Fibroblast of upper back skin (primary cell): ENCODE data around the gene HAUS3.
A peak's percentile ranks its signal among the peaks of the same experiment; 100 is the strongest.

Experiments
- DNase-seq: peaks from one replicate; pipeline ENCODE4 v3.0.0-alpha.2; 2013

HAUS3 gene, protein sequence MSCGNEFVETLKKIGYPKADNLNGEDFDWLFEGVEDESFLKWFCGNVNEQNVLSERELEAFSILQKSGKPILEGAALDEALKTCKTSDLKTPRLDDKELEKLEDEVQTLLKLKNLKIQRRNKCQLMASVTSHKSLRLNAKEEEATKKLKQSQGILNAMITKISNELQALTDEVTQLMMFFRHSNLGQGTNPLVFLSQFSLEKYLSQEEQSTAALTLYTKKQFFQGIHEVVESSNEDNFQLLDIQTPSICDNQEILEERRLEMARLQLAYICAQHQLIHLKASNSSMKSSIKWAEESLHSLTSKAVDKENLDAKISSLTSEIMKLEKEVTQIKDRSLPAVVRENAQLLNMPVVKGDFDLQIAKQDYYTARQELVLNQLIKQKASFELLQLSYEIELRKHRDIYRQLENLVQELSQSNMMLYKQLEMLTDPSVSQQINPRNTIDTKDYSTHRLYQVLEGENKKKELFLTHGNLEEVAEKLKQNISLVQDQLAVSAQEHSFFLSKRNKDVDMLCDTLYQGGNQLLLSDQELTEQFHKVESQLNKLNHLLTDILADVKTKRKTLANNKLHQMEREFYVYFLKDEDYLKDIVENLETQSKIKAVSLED

DNA sequence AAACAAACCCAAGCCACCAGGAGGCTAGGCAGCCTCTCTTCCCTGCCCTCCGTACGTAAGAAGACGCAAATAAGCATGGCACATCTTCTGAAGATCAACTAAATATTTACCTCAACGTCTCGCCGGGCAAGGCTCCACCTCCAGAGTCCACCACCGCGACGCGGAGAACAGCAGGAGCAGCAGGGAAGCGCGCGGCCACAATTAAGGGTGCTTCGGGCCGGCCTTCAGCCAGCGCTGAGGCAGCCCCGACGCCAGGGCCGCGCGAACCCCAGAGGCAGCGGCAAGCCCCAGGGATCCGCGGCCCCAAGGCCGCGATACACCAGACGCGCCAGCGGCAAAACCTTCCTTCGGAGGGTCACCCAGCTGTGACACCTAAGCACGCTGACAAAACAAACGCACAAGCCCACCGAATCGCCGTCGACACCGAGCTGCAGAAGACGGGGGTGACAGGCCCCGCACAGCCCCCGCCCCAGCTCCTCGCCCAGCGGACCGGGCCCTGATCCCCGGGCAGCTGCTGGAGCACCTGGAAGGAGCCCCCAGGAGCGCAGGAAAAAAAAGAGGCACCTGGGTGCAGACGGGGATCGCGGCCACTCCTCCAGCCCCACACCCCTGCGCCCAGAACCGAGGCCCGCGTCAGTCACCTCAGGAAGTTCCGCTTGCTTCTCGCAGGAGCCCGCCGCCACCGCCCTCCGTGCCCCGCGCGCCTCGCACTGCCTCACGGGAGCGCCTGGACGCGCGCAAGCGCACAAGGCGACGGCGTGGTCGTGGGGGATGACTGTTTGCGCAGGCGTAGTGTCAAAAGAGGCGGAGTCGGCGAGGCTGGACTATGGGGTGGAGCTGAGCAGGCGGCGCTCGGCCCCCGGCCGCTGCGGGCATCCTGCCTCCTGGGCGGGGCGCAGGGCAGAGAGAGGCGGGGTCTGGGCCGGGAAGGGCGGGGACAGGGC lies at the start of gene HAUS3, which contains the start of gene POLN:
TSS of gene HAUS3 (minus strand) at position 712 of the 944 bp plus-strand sequence. CDS start 1,175 bp downstream, outside the sequence.
TSS of gene POLN (minus strand) at position 712 of the 944 bp plus-strand sequence. CDS start 12,890 bp downstream, outside the sequence.
- peak; percentile 97 for DNase-seq

DNA sequence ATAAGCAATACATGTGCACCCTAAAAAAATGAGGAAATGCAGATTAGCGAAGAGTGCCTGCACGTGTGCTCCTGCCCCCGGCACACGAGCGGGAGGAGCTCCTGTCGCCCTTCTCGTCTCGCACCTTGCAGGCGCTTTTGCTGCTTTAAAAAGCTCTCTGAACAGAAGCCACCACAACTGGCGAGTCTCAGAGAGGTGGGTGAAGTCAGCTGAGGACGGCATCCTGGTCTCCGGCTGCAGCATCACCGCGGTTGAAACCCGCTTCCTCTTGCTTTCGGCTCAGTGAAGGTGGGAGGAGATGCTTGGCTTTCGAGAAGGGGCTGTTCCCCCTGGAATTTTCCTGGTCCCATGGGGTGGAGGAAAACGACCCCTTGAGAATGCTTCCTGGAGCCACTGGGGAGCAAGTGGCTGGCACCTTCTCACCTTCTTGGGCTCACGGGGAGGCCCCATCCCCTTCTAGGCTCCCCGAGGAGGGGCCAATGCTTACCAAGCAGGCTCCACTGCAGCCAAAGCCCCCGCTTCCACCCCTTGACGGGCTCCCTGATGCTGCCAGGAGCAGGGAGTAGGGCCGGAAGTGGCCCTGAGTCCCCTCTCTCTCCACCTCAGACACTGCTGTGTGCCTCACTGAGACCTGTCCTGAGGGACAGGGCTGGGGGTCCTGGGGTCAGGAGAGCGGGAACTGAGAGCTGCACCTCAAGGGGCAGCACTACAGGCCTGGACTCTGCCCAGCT lies 49.2 kb upstream of the HAUS3 start:
- DNase-seq = no peak

DNA sequence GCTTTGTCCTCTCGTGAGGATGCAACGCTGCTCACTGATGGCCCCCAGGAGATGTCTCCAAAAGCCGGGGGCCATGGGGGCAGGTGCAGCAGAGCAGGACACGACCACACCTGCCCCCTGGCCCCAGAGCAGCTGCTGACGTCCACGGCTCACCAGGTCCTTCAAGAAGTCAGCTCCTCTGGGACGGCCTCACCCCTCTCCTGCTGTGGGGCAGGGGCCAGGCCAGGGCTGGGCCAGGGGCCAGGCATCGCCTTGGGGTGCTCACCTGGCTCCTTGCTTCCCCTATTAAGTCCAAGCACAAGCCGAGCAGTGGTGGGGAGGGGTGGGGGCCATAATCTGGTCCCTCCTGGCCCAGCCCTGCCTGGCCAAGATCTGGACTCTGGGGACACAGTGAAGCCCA lies 48.6 kb upstream of the HAUS3 start:
- DNase-seq = no peak

DNA sequence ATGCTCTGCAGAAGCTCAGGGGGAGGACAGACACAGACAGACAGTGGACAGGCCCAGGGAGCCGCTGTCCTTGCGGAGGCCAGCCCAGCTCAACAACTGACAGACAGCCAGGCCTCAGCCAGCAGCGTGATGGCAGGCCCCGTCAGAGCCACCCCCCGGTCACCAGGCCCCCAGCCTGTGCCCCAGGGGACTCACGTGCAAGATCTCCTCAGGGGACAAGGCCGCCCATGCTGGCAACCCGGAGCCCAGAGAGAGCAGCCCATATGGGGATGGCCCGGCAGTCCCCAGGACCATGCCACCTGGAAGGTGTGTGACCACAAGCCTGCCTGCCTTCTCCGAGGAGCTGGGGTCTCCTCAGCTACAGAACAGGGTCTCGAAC lies 48.0 kb upstream of the HAUS3 start:
- DNase-seq = no peak

DNA sequence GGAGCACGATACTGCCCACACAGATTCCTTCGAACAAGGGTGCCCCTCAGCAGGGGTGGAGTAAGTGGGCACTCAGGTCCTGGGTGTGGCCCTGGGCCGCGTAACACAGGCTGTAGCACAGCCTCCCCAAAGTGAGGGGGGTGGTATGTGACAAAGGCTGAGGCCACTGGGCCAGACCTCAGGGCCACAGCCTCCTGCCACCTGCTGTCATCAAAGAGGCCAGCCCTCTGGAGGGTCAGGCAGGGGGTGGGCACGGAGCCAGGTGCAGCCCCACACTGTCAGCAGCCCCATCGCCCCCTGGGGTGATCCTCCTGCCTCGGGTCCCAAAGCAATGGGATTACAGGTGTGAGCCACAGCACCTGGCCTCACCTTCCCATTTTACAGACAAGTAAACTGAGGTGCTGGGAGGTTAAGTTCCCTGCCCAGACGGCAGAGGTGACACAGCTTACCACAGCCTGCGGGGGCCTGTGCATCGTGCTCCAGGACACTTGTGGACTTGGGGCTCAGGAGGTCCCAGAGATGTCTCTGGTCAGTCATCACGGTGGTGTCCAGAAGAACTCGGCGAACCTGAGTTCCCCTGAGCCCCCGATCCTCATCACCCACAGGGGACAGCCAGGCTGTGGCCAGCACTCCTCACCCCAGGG lies 47.5 kb upstream of the HAUS3 start:
- DNase-seq = no peak

DNA sequence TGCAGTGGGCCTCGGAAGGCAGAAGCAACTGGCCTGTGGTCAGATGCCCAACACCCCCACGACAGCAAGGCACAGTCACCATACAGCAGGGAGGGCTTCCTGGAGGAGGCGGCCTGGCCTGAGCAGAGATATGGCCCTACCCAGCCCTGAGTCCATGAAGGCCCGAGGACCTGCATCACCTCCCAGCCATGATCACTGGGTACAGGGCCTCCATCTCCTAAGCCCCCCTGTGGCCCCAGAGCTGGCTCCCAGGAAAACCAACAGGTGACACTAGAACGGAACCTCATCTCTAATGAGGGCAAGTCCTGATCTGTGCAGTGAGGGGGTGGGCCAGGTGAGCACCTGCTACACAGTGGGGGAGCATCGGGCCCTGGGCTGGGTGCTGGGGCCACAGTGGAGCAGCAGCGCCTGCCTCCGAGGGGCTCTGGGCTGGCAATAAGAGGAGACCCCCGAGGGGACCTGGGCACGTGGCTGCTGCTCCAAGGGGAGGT lies 46.2 kb upstream of the HAUS3 start:
- no peak for DNase-seq

DNA sequence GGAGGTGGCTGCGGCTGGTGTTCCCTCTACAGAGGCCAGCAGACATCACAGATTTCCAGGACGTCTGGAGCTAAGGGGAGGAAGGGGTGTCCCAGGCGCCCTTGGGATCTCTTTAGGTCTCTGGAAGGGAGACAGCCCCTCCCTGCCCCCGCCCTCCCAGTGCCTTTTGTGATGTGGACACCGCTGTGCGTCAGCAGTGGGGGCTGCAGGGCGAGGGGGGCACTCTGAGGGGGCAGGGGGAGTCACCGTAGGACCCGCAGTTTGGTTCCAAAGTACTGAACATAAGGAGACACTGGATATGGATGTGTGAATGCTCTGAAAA lies 45.6 kb upstream of the HAUS3 start:
- DNase-seq = no peak

DNA sequence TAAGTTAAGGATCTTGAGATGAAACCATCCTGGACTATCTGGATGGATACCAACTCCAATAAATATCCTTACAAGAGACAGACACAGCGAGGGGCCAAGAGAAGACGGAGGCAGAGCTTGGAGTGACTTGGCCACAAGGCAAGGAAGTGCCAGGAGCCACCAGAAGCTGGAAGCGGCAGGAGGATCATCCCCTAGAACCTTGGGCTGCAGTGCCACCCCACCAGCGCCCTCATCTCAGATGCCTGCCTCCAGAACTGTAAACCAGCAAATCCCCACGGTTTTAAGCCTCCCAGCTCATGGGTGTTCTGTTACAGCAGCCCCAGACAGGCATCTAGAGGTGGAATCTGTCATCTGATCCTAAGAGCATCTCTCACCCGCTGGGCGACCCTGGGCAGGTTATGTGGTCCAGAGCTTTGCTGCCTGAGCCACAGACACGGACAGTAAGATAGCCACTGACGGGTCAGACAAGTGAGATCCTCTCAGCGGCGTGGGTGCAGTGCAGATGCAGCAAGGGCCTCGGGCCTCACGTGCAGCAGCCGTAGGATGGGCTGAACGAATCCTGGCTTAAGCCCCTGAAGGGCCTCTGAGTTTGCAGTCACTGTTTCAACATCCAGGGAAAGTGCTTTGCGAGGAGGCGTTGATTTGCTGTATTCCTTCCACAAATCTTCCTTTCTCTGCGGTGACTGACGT lies 45.1 kb upstream of the HAUS3 start:
- DNase-seq = peak; percentile 35

DNA sequence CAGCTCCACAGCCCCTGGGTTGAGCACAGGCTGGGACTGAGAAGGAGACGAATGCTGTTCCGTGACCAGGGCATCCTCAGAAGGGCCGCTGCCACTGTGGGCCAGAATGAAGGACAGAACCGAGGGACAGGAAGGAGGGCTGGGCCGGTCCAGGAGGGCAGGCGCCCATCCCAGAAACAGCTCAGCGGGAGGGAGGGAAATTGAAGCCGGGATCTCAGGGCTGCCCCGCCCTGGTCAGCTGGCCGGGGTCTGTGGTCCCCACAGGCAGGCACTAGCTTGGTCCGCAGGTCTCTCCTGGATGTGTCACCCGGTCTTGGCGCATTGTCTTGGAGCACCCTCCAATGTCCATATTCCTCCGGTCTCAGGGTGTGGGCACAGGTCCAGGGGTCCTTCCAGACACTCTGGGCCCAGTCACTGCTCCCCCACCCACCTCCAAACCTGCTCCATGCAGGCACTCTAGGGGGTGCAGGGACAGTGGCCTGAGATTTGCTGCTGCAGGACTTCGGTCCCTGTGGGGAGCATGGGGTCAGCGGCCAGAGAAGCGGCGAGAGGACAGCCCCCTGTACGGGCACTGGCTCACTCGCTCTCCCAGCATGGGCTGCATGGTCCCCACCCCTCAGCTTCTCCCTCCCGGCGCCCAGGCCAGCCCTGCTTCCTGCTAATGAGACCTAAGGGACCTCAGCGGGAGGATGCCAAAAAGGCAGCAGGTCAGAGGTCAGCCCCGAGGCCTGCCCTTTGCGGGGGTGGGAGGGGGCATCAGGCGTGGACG lies 43.9 kb upstream of the HAUS3 start:
- no peak for DNase-seq

DNA sequence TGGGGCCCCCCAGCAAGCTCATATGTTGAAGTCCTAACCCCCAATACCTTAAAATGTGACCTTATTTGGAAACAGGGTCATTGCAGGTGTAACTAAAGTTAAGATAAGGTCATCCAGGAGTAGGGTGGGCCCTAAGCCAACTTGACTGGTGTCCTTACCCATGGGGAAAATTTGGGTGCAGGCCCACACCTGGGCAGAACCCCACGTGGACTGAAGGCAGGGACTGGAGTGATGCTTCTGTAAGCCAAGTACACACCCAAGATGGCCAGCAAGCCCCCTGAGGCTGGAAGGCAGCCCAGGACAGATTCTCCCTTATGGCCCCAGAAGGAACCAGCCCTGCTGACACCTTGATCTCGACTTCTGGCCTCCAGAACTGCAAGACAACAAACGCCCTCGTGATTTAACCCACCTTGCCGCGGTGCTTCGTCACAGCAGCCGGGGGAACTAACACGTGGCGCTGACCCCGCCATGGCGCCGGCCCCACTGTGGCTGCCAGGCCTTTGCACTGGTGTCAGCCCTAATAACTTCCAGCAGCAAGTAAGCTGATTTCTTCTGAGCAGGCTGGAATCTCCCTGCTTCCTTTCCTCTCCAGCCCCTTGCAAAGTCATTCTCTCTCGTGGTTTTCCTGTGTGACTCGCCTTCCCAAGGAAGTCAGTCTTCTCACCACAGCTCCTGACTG lies 43.2 kb upstream of the HAUS3 start:
- DNase-seq = peak; percentile 70

DNA sequence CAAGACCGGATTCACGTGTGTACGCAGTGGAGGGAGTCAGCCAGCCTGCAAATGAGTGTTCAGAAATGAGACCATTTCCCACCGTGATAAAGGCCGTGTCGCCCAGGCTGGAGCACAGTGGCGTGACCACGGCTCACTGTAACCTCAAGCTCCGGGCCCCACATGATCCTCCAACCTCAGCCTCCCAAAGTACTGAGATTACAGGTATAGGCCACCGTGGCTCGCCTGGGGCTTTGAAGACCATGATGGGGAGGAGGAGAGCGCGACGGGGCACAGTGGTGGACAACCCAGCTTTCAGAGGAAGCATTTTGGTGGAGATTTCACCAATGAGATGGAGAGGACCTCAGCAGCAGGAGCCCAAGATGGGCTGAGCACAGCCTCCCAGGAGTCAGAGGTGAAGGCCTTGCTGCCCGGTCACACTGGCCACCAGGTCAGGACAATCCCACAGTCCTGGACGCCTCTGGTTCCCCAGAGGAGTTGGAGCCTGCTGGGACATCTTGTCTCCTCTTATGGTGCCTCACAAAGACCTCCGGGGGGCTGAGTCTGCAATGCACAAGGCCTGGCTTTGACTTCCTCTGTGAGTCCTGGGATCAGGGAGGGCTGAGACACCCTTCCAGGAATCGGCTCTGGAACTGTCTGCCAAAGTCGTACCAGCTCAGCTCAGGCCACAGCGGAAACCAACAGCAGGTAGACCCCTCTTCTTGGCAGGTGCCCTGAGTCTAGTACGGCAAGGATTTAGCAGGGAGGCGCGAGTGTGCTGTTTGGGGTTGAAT lies 42.4 kb upstream of the HAUS3 start:
- no peak for DNase-seq

DNA sequence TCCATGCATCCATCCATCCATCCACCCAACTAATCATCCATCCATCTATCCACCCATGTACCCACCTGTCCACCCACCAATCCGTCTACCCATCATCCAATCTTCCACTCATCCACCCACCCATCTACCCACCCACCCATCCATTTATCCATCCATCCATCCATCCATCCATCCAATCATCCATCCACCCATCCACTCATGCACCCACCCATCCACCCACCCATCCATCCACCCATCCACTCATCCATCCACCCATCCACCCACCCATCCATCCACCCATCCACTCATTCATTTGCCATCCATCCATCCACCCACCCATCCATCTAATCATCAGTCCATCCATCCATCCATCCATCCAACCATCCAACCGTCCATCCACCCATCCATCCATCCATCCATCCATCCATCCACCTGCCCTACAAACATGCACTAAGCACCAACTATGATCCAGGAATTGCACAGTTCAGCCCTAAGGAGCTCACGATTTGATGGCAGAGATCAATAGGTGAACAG lies 41.3 kb upstream of the HAUS3 start:
- no peak for DNase-seq

DNA sequence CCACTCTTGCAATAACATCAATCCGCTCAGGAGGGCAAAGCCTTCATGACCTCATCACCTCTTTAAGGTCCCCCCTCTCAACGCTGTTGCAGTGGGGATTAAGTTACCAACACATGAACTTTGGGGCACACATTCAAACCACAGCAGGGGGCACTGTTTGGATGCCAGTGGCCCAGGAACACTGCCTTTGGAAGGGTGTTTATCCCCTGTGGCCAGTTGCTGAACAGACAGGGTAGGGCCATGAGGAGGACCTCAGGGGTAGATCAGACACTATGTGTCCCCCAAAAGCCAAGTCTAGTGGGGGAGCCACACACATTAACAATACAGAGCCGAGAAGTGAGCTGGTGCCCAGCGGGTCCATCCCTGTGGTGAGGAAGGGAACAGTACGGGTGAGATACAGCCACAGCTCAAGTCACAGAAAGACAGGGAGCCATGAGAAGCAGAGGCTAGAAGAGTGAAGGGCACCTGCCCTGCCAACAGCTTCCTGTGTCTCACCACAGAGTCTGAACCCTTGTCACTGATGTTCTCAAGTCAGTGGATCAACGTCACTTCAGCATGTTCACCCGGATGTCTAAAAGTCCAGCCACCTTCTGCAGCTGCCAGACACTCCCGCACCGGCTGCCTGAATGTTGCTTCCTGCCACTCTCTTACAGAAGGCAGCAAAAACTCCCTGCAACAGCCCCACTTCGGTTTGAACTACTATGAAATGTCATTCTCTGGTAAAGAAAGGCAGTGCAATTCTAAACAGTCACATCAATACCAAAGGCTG lies 39.8 kb upstream of the HAUS3 start:
- no peak for DNase-seq

DNA sequence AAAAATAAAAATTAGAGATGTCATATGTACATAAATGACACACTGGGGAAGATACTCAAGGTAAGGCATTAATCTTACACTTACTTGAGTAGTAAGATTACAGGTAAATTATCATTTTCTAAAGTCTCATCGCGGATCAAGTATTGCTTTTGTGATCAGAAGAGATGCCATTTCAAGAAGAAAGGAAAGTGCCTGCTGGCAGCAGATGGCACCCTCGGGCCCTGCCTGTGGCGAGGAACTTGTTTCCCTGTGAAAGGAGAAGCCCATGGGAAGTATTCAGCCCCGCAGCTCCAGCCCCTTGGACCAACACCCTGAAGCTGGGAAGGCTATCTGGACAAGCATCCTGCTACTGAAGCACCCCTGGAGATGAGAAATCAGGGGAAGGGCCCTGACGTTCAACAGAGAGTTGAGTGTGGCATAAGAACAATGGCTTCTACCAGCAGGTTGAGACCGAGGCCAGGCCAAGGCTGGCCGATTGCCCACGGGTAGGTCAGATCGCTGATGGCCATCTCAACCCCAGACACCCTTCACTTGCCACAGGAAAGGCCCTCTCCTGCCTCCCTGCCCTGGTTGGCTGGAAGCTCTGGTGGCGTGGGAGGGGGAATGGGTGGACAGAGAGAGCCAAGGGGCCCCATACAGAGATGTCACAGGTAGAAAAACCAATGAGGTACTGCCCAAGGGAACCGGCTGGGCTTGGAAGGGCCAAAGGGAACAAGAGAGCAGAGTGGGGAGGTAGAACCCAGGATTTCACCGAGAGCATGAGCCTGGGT lies 38.8 kb upstream of the HAUS3 start:
- no peak for DNase-seq

DNA sequence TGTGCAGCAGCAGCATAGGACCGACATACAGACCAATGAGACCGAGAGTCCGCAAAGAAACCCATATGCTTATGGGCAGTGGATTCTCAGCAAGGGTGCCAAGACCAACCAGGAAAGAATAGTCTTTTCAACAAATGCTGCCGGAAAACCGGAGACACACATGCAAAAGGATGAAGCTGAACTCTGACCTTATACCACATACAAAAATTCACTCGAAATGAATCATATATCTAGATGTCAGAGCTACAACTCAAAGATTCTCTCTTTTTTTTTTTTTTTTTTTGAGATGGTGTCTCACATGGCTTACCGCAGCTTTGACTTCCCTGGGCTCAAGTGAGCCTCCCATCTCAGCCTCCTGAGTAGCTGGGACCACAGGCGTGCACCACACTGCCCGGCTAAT lies 36.0 kb upstream of the HAUS3 start:
- DNase-seq = no peak

DNA sequence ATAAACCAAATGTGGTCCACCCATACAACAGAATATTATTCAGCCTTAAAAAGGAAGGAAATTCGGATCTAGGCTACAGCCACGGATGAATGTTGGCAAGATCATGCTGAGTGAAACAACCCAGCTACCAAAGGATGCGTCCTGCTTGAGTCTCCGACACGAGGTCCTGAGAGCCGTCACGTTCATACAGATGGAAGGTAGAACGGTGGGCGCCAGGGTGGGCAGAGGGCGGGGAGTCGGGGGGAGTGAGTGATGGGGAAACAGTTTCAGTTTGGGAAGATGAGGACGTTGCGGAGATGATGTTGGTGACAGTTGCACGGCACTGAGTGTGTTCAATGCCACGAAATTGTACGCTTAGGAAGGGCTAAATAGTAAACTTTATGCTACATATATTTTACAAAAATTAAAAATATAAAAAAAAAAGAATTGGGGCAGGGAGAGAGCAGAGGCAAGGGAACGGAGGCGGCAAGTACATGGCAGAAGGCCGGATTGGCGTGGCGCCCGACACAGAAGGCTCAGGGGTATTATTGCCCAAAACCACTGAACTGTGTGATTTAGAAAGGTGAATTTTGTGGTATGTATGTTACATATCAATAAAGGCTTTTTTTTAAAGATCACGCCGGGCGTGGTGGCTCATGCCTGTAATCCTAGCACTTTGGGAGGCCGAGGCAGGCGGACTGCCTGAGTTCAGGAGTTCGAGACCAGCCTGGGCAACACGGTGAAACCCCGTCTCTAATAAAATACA lies 34.8 kb upstream of the HAUS3 start:
- DNase-seq = no peak
